ENCODE results near the gene FTHL17.

Gene FTHL17

DNA sequence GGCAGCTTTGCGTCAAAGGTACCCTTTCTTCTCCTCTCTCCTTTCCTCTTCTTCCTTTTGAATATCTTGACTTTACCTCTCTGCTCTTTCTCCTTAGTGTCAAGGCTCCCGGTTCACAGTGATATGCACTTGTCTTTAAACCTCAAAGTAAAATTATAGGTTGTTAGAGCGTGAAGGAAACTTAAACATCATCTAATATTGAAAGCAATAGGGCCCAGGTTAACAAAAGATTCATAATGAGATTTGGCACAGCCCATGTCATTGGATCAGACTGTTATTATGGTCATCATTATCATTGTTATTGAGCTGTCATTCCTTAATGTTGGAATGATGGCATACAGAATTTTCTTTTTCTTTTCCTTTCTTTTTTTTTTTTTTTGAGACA, 32.5 kb downstream of the FTHL17 start:
- no peak for DNase-seq (ENCODE audit: extremely low read depth in 1 of 2, low read depth in 1 of 2)

DNA sequence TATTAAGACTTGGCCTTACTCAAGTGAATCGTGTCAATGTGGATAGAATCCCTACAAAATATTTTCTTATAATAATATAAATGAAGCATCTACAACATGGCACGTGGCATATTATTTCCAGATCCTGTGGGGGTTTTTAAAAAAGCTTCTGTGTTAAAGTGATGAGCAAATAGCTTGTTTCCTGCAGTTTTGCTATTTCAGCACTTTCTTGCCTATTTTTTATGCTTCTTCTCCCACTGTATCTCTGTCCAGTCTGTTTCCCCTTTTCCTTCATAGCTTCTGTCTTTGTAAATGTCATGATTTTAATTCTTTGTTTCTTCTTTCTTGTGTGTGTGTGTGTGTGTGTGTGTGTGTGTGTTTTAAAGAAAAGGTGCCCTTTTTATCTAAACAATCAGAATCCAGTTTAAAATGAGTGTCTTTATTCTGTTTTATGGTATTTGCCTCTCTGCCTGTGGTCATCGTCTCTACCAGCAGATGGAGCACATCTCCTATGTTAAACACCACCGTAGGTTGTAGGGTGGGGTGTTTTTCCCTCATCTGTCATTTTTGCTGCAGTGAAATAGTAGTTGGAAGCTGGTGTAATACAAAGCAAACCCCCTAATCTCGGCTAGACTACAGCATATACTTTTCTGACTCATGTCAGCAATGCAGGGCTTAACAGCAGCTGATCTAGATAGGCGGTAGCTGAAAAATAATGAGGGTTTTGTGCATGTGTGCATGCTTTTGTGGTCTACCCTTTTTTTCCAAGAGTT, 33.1 kb downstream of the FTHL17 start:
- no peak for DNase-seq (ENCODE audit: extremely low read depth in 1 of 2, low read depth in 1 of 2)

DNA sequence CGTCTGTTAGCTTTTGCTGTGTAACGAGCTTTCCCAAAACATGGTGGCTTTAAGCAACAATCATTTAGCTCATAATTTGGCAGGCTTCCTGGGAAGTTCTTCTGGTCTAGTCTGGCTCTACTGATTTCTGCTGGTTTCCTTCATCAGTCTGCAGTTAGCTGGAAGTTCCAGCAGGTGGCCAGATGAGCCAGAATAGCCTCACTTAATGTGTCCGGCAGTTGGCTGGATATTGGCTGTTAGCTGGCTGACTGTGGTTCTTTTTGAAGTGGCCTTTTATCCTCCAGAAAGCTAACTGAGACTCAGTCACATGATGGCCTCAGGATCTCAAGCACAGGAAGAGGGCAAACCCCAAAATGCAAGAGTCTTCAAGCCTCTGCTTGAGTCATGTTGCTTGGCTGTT, 34.9 kb downstream of the FTHL17 start:
- DNase-seq (ENCODE audit: extremely low read depth in 1 of 2, low read depth in 1 of 2): no peak

DNA sequence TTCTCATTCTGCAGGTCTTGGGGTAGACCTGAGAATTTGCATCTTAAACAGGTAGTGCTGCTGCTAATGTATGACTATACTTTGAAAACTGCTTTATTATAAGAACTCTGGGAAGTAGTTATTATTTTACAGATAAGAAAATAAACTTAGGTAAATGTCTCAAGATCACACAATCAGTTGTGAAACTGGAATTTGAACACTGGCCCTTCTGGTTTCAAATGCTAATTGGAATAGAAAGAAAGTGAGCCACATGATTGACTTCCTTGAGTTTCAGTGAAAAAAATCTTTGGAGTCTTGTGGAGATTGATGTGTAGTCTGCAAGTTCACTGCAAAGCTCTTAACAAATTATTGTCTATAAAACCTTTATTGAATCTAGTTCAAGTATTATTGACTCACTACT, 44.5 kb downstream of the FTHL17 start:
- DNase-seq (ENCODE audit: extremely low read depth in 1 of 2, low read depth in 1 of 2): no peak

DNA sequence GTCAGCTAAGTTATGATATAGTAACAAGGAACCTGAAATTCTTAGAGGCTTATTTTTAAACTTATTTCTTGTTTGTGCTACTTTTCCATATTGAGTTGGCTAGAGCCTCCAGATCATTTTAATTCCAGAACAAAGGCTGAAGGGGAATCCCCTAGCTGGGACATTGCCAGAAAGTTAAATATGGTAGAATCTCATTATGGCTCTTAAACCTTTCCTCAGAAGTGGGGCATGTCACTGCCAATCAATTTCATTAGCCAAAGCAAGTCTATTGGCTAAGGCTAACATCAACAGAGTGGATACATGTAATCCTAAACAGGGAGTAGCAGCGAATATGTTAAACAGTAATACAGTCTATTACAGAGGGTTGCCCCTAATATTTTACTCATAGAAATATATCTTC, 47.0 kb downstream of the FTHL17 start:
- no peak for DNase-seq (ENCODE audit: extremely low read depth in 1 of 2, low read depth in 1 of 2)

DNA sequence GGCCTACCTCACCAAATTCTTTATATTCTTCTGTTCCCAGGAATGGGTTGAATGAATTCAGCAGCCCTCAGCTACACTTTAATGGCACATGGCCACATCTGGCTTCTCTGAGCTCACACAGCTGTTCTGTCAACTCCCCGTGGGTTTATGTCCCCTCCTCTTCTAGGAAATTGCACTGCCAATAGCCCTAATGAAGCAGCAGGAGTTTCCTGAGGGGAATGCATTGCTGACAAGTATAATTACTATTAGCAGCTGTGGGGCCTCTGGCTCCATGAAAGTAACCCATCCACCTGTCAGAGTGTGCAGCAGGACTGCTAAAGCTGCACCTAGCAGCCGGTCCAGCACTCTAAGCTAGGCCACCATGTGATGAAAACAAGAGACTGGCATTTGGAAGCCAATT, 50.3 kb downstream of the FTHL17 start:
- DNase-seq (ENCODE audit: extremely low read depth in 1 of 2, low read depth in 1 of 2): no peak

All from activated CD8-positive, alpha-beta memory T cell treated with anti-CD3 and anti-CD28 coated beads for 1 hour (primary cell).